ENCODE results near the gene TTC8.

- TF ChIP-seq CTCF (IDR thresholded peaks at IDR 0.05 in 4 of 5, conservative IDR thresholded peaks at IDR 0.05 in 1 of 5): no peak
- no peak for TF ChIP-seq POLR2A (IDR thresholded peaks at IDR 0.05)
Measured at GRCh38 chr14:88804035-88804434, 20.4 kb upstream of the TTC8 start.

Data from gastrocnemius medialis (tissue), 4 donors.